ENCODE data around the gene TSKU. TPM values are rescaled to one million over a fixed set of nuclear protein-coding genes. Genes with fewer than 3 reads are reported as not detected.
A peak's percentile ranks its signal among the peaks of the same experiment; 100 is the strongest.
"Not testable (repeated sequence)": the region's sequence is repeated elsewhere in the genome, so short reads cannot be mapped to it uniquely, and the experiment has no call there.

The TSKU gene
- total RNA-seq, 1 donor from 2014 or later: 1.1 TPM

DNA sequence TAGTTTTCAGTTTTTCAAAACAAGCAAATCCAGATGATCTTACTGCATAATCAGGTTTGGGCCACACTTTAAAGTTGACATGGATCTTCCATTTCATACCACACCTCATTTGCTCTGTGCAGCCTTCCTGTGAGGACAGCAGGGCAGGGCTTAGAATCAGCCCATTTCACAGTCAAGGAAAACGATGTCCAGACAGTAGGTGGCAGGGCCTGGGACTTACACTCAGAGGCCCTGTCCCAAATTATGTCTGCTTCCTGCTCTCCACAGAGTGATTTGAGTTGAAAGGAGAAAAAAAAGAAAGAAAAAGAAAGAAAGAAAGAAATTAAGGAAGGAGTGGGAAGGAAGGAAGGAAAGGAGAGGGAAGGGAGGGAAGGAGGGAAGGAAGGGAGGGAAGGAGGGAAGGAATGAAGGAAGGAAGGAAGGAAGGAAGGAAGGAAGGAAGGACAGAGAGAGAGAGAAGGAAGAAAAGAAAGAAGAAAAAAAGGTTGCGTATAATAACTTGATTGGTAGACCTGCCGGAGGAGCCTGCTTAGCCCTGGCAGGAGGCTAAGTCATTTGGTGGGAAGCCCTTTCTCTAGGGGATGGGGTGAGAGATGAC lies 23.6 kb downstream of the TSKU start:
- intact Hi-C loops (cut with micrococcal nuclease): loop anchor here (10.0 kb wide), 1 partner anchor 182 kb away; no protein-coding TSS in a partner anchor
- no peak overlapping the region for H3K27ac Mint-ChIP-seq
- H3K4me1 Mint-ChIP-seq (ENCODE audit: low read depth): peaks cover 43% of the 10 kb centered on the region
- peaks cover 22% of the 10 kb centered on the region for H3K27me3 Mint-ChIP-seq (ENCODE audit: insufficient read depth)
- no peaks in the 10 kb centered on the region for H3K36me3 Mint-ChIP-seq (ENCODE audit: low read depth)
- H3K9me3 Mint-ChIP-seq: no peaks in the 10 kb centered on the region
- DNase-seq (ENCODE audit: low spot score): no peak
- H3K4me3 Mint-ChIP-seq: no peak overlapping the region

GRCh38 chr11:76807206-76807875 lies 24.2 kb downstream of the TSKU start:
- no peaks in the 10 kb centered on the region for H3K36me3 Mint-ChIP-seq (ENCODE audit: low read depth)
- peaks cover 43% of the 10 kb centered on the region for H3K4me1 Mint-ChIP-seq (ENCODE audit: low read depth)
- intact Hi-C loops (cut with micrococcal nuclease): loop anchor here (10.0 kb wide), 1 partner anchor 183 kb away; no protein-coding TSS in a partner anchor
- no peaks in the 10 kb centered on the region for H3K9me3 Mint-ChIP-seq
- DNase-seq (ENCODE audit: low spot score): peak; percentile 38
- H3K4me3 Mint-ChIP-seq: no peak overlapping the region
- no peak overlapping the region for H3K27ac Mint-ChIP-seq
- H3K27me3 Mint-ChIP-seq (ENCODE audit: insufficient read depth): peaks cover 18% of the 10 kb centered on the region

DNA sequence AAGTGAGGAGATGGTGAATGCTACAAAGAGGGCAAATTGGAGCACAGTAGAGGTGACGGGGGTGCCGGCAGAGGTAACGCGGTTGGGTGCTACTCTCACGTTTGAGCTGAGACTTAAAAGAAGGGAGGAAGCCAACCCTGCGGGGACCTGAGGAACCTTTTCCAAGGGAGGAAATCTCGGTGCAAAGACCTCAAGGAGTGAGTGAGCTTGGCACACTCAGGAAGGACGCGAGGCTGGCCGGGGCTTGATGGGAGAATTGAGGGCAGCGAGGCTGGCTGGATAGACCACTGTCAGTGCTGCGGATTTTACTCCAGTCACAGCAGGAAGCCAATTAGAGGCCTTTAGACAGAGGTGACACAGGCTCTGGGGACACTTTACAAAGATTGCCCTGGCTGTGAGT lies 25.0 kb downstream of the TSKU start:
- Mint-ChIP-seq H3K4me1 (ENCODE audit: low read depth) (peaks cover 42% of the 10 kb centered on the region), H3K36me3 (ENCODE audit: low read depth) (no peaks in the 10 kb centered on the region), H3K27ac (no peak overlapping the region), H3K4me3 (no peak overlapping the region), H3K9me3 (no peaks in the 10 kb centered on the region), H3K27me3 (ENCODE audit: insufficient read depth) (peaks cover 16% of the 10 kb centered on the region)
- no peak for DNase-seq (ENCODE audit: low spot score)
- intact Hi-C loops (cut with micrococcal nuclease): loop anchor here (10.0 kb wide), 1 partner anchor 183 kb away; no protein-coding TSS in a partner anchor

- DNase-seq (ENCODE audit: low spot score): no peak
- Mint-ChIP-seq H3K9me3 (no peaks in the 10 kb centered on the region), H3K27me3 (ENCODE audit: insufficient read depth) (peaks cover 13% of the 10 kb centered on the region), H3K27ac (no peak overlapping the region), H3K4me1 (ENCODE audit: low read depth) (peaks cover 34% of the 10 kb centered on the region), H3K36me3 (ENCODE audit: low read depth) (no peaks in the 10 kb centered on the region), H3K4me3 (no peak overlapping the region)
- intact Hi-C loops (cut with micrococcal nuclease): loop anchor here (10.0 kb wide), 1 partner anchor 184 kb away; no protein-coding TSS in a partner anchor
Measured at GRCh38 chr11:76808996-76809395, 25.8 kb downstream of the TSKU start.

GRCh38 chr11:76810151-76810853 lies 27.1 kb downstream of the TSKU start:
- no peak for DNase-seq (ENCODE audit: low spot score)
- Mint-ChIP-seq H3K9me3 (peaks cover 3% of the 10 kb centered on the region), H3K4me3 (no peak overlapping the region), H3K4me1 (ENCODE audit: low read depth) (peaks cover 22% of the 10 kb centered on the region), H3K27me3 (ENCODE audit: insufficient read depth) (peaks cover 11% of the 10 kb centered on the region), H3K36me3 (ENCODE audit: low read depth) (no peaks in the 10 kb centered on the region), H3K27ac (peak overlapping the region; percentile 64)
- intact Hi-C loops (cut with micrococcal nuclease): loop anchor here (1.0 kb wide), 1 partner anchor 109 kb away; no protein-coding TSS in a partner anchor

GRCh38 chr11:76811259-76811658 lies 28.1 kb downstream of the TSKU start:
- Mint-ChIP-seq H3K4me1 (ENCODE audit: low read depth) (peaks cover 12% of the 10 kb centered on the region), H3K4me3 (no peak overlapping the region), H3K9me3 (peaks cover 11% of the 10 kb centered on the region), H3K27ac (no peak overlapping the region), H3K27me3 (ENCODE audit: insufficient read depth) (peaks cover 15% of the 10 kb centered on the region), H3K36me3 (ENCODE audit: low read depth) (no peaks in the 10 kb centered on the region)
- no peak for DNase-seq (ENCODE audit: low spot score)
- intact Hi-C loops (cut with micrococcal nuclease): no loop called here

DNA sequence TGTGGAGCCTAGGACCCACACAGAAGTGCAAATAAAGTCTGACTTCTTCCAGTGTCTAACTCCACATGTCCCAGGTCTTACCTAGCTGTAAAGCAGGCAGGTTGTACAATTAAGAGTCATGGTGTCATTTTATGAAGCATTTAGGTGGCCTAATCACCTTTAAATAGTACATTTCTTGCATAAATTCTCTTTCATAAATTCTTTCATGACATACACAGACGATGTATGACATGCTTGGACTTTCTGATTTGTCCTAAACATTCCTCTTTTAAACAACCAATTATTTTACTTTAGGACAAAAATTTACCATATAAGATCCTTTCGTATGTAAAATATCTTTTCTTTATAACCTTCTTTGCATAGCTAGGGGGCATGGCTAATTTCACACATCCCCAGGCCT lies 31.3 kb downstream of the TSKU start:
- peaks cover 6% of the 10 kb centered on the region for H3K4me1 Mint-ChIP-seq (ENCODE audit: low read depth)
- no peaks in the 10 kb centered on the region for H3K36me3 Mint-ChIP-seq (ENCODE audit: low read depth)
- peaks cover 20% of the 10 kb centered on the region for H3K9me3 Mint-ChIP-seq
- H3K4me3 Mint-ChIP-seq: no peak overlapping the region
- H3K27me3 Mint-ChIP-seq (ENCODE audit: insufficient read depth): peaks cover 16% of the 10 kb centered on the region
- no peak overlapping the region for H3K27ac Mint-ChIP-seq
- intact Hi-C loops (cut with micrococcal nuclease): no loop called here
- DNase-seq (ENCODE audit: low spot score): no peak

DNA sequence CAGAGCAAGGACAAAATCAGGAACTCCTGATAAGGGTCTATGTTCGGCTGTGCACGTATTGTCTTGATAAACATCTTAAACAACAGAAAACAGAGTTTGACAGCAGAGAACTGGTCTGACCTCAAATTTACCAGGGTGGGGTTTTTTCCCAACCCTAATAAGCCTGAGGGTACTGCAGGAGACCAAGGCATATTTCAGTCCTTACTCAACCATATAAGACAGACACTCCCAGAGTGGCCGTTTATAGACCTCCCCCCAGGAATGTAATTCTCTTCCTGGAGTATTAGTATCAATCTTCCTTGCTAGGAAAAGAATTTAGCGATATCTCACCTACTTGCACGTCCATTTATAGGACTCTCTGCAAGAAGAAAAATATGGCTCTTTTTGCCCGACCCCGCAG lies 32.5 kb downstream of the TSKU start:
- H3K36me3 Mint-ChIP-seq (ENCODE audit: low read depth); DNase-seq (ENCODE audit: low spot score); H3K27ac Mint-ChIP-seq; H3K4me1 Mint-ChIP-seq (ENCODE audit: low read depth); intact Hi-C loops (cut with micrococcal nuclease); H3K4me3 Mint-ChIP-seq: not testable (repeated sequence)
- Mint-ChIP-seq H3K9me3 (peaks cover 32% of the 10 kb centered on the region), H3K27me3 (ENCODE audit: insufficient read depth) (peaks cover 16% of the 10 kb centered on the region)

DNA sequence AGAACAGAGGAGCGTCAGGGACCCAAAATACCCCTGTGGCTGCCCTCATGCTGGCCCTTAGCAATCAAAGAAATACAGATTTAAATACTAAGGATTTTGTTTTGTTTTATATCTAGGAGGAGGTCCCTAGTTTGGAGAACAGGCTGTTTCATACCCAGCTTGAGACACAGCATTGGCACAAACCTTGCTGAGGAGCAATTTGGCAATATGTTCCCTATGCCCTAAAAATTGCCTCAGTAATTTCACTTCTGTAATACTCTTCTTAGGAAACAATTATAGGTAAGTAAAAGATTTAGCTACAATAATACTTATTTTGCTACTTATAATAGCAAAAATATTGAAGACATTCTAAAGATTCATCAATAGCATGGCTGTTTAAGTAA lies 37.0 kb downstream of the TSKU start:
- H3K27ac Mint-ChIP-seq: no peak overlapping the region
- intact Hi-C loops (cut with micrococcal nuclease): no loop called here
- peaks cover 17% of the 10 kb centered on the region for H3K27me3 Mint-ChIP-seq (ENCODE audit: insufficient read depth)

DNA sequence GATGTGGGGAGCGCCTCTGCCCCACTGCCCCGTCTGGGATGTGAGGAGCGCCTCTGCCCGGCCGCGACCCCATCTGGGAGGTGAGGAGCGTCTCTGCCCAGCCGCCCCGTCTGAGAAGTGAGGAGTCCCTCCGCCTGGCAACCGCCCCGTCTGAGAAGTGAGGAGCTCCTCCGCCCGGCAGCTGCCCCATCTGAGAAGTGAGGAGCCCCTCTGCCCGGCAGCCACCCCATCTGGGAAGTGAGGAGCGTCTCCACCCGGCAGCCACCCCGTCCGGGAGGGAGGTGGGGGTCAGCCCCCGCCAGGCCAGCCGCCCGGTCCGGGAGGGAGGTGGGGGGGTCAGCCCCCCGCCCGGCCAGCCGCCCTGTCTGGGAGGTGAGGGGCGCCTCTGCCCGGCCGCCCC lies 38.2 kb downstream of the TSKU start:
- H3K27ac Mint-ChIP-seq; DNase-seq (ENCODE audit: low spot score); intact Hi-C loops (cut with micrococcal nuclease); H3K36me3 Mint-ChIP-seq (ENCODE audit: low read depth); H3K4me3 Mint-ChIP-seq: not testable (repeated sequence)
- H3K4me1 Mint-ChIP-seq (ENCODE audit: low read depth): peaks cover 30% of the 10 kb centered on the region
- peaks cover 38% of the 10 kb centered on the region for H3K9me3 Mint-ChIP-seq
- H3K27me3 Mint-ChIP-seq (ENCODE audit: insufficient read depth): peaks cover 12% of the 10 kb centered on the region

More for the DNA sequence above, 37.0 kb downstream of the TSKU start:
- no peaks in the 10 kb centered on the region for H3K36me3 Mint-ChIP-seq (ENCODE audit: low read depth)
- no peak overlapping the region for H3K4me3 Mint-ChIP-seq
- H3K4me1 Mint-ChIP-seq (ENCODE audit: low read depth): peaks cover 18% of the 10 kb centered on the region
- H3K9me3 Mint-ChIP-seq: peaks cover 41% of the 10 kb centered on the region
- no peak for DNase-seq (ENCODE audit: low spot score)

DNA sequence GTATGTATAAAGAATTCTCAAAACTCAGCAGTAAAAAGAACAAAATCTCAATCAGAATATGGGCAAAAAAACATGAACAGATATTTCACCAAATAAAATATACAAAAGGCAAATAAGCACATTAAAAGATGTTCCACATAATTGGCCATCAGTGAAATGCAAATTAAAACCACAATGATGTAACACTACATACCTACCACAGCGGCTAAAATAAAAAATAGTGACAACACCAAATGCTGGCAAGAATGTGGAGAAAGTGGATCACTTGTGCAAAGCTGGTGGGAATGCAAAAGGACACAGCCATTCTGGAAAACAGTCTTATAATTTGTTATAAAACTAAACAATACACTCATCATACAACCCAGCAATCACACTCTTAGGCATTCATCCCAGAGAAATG lies 39.2 kb downstream of the TSKU start:
- Mint-ChIP-seq H3K27ac (no peak overlapping the region), H3K4me3 (no peak overlapping the region), H3K36me3 (ENCODE audit: low read depth) (no peaks in the 10 kb centered on the region), H3K27me3 (ENCODE audit: insufficient read depth) (peaks cover 7% of the 10 kb centered on the region), H3K9me3 (peaks cover 31% of the 10 kb centered on the region), H3K4me1 (ENCODE audit: low read depth) (peaks cover 30% of the 10 kb centered on the region)
- intact Hi-C loops (cut with micrococcal nuclease): no loop called here
- DNase-seq (ENCODE audit: low spot score): no peak

DNA sequence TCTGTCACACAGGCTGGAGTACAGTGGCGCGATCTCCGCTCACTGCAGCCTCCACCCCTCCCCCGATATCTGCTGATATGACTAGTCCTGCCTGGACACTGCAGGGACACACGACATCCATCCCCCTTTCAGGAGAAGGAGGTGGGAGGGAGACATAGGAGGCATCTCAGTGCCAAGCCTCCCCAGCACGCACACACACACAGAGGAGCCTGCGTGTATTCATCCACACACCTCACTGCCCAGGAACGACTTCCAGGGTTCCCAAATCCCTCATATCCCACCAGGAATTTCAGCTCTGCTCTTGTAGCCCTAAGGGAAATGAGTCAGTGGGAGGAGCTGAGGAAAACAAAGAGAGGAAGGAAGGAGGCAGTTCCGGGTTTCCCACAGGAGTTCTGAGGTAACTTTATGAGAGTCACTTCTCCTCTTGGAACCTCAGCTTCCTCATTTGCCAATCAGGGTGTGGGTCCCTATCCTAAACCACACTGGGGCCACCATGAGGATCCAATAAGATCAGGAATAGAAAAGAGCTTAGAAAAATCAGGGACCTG lies 40.4 kb downstream of the TSKU start:
- peaks cover 31% of the 10 kb centered on the region for H3K9me3 Mint-ChIP-seq
- H3K4me3 Mint-ChIP-seq: no peak overlapping the region
- no peak for DNase-seq (ENCODE audit: low spot score)
- peak overlapping the region; percentile 52 for H3K27ac Mint-ChIP-seq
- H3K36me3 Mint-ChIP-seq (ENCODE audit: low read depth): no peaks in the 10 kb centered on the region
- peaks cover 7% of the 10 kb centered on the region for H3K27me3 Mint-ChIP-seq (ENCODE audit: insufficient read depth)
- H3K4me1 Mint-ChIP-seq (ENCODE audit: low read depth): peaks cover 30% of the 10 kb centered on the region
- intact Hi-C loops (cut with micrococcal nuclease): no loop called here
